Suprapubic skin (tissue), 4 donors: ENCODE data around the gene PARD3B. TPM values are rescaled to one million over a fixed set of nuclear protein-coding genes. Genes with fewer than 3 reads are reported as not detected.

Experiments
- DNase-seq, 2 donors: peaks; one replicate each; pipeline ENCODE4 v3.0.0-alpha.2; 2019; ENCODE audit warnings: low spot score in 2 of 2
- H3K27ac ChIP-seq: fragments of 200-600 bp; sonication (generic); one replicate; pipeline ENCODE4 v1.5.1; 2019
- H3K27me3 ChIP-seq: fragments of 200-600 bp; sonication (generic); one replicate; pipeline ENCODE4 v1.5.1; 2019
- H3K36me3 ChIP-seq: fragments of 200-600 bp; sonication (generic); one replicate; pipeline ENCODE4 v1.5.1; 2019
- H3K4me1 ChIP-seq: fragments of 200-600 bp; sonication (generic); one replicate; pipeline ENCODE4 v1.5.1; 2019
- H3K4me3 ChIP-seq: fragments of 200-600 bp; sonication (generic); one replicate; pipeline ENCODE4 v1.5.1; 2019; ENCODE audit warnings: mild to moderate bottlenecking
- H3K9me3 ChIP-seq: fragments of 200-600 bp; sonication (generic); one replicate; pipeline ENCODE4 v1.5.1; 2019
- EP300 ChIP-seq: sonication (generic); formaldehyde crosslinking; IDR thresholded peaks from one replicate; pipeline ENCODE4 v1.6.1; 2017; ENCODE audit warnings: antibody characterized with exemption
- POLR2A ChIP-seq, 2 donors: fragments of 450-650 bp; IDR thresholded peaks; one replicate each; pipeline ENCODE4 v1.6.1; 2017; ENCODE audit warnings: antibody characterized with exemption in 2 of 2, mild to moderate bottlenecking in 2 of 2, moderate library complexity in 2 of 2
- POLR2AphosphoS5 ChIP-seq, 3 donors: sonication (generic); formaldehyde crosslinking; IDR thresholded peaks; one replicate each; pipeline ENCODE4 v1.6.1; 2017; ENCODE audit warnings: antibody characterized with exemption in 3 of 3
- WGBS: methylation state at CpG from one replicate; pipeline ENCODE4 v1.1.5; 2018; 5-methylcytosine and 5-hydroxymethylcytosine counted together
- total RNA-seq, 4 donors: library from RNA; depleted of rRNA; stranded (reverse); fragments of >200 nt; gene quantifications; one replicate each; pipeline ENCODE4 v1.1.0, GENCODE V29; 2016
- TF ChIP-seq, protein P1 (sequence below), 2 donors: fragments of 200-600 bp in 1 of 2; fragments of 450-650 bp in 1 of 2; sonication (generic) in 1 of 2; IDR thresholded peaks; one replicate each; pipeline ENCODE4 v1.5.1; 2016 to 2019; ENCODE audit warnings: antibody characterized with exemption in 2 of 2, mild to moderate bottlenecking in 1 of 2, moderate library complexity in 1 of 2

Gene PARD3B
- total RNA-seq, 4 donors from 2014 or later, result 12.5 to 18.9 (median 15.5) TPM

DNA sequence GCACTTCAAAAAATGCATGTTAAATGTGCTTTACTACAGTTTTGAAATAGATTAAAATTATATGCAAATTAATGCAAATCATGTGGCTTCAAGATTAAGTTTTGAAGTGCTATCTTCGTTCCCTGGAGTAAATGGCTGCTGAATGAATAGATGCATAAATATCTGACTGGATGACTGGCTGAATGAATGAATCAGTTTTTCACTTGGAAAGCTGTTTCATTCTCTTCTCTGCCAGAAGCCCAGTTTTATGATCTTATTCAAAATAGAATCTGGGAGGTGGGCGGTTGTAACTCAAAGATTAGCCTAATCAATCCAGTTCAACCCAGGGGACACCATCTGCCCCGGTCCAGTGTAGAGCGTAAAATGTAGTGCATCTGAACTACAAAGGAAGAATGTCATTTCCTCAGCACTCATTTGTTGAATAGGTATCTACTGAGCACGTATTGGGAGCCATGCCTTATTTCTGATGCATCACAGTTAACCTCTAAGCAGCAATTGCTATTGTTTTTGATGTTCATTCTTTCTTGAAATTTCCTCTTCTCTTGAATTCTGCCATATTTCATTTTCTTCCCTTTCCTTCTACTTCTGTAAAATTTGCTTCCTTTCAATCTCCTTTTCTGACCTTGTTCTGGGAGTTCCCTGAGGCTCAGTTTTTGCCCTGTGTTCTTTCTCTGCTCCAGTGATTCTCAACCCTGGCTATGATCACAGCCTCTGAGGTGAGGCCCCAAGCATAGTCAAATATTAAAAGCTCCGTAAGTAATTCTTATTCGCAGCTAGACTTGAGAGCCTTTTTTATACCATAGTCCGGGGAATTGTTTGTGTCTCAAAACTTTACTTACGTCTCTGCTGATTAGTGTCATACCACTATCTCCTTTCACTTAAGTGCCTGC lies 282.7 kb downstream of the PARD3B start:
- no peak for DNase-seq
- H3K4me3 ChIP-seq, result no peak overlapping the region
- no peaks in the 10 kb centered on the region for H3K27me3 ChIP-seq
- no peak for TF ChIP-seq POLR2A (IDR thresholded peaks at IDR 0.05)
- TF ChIP-seq POLR2AphosphoS5 (IDR thresholded peaks at IDR 0.05), result no peak
- no peak for TF ChIP-seq EP300
- TF ChIP-seq, protein P1, sequence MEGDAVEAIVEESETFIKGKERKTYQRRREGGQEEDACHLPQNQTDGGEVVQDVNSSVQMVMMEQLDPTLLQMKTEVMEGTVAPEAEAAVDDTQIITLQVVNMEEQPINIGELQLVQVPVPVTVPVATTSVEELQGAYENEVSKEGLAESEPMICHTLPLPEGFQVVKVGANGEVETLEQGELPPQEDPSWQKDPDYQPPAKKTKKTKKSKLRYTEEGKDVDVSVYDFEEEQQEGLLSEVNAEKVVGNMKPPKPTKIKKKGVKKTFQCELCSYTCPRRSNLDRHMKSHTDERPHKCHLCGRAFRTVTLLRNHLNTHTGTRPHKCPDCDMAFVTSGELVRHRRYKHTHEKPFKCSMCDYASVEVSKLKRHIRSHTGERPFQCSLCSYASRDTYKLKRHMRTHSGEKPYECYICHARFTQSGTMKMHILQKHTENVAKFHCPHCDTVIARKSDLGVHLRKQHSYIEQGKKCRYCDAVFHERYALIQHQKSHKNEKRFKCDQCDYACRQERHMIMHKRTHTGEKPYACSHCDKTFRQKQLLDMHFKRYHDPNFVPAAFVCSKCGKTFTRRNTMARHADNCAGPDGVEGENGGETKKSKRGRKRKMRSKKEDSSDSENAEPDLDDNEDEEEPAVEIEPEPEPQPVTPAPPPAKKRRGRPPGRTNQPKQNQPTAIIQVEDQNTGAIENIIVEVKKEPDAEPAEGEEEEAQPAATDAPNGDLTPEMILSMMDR (IDR thresholded peaks at IDR 0.05), result no peak
- no peaks in the 10 kb centered on the region for H3K4me1 ChIP-seq
- H3K36me3 ChIP-seq, result no peaks in the 10 kb centered on the region
- no peaks in the 10 kb centered on the region for H3K9me3 ChIP-seq
- WGBS, result 87% methylated on average over 9 of the region's 9 CpGs
- H3K27ac ChIP-seq, result no peak overlapping the region

DNA sequence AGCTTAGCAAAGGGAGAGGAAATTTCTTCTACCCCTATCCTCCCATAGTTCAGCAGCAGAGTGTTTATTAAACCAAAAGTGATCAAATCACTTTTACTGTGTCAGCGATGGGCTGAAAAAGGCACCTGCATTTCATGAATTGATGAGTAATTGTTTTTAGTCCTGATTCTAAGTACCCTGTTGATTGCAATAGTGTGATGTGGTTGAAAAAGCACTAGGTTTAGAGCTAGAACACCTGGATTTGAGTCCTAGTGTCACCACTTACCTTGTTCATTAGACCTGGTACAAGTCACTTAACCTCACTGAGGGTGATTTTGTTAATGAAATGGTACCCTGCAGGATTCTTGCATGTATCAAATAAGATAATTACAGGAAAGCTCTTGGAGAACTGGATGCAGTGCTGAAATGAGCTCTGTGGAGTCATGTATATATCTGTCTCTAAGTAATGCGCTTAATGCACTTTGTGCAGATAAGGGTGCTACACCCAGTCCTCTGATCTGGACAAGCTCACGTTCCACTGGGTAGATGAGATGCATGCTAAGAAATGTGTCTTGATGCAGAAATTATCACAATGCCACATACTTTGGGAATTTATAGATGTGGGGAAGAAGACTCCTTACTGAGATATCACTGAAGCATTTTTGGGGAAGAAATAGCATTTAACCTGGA lies 289.6 kb downstream of the PARD3B start:
- DNase-seq, result no peak
- Histone ChIP-seq H3K4me3 (no peak overlapping the region), H3K27ac (no peak overlapping the region), H3K36me3 (no peaks in the 10 kb centered on the region), H3K4me1 (no peaks in the 10 kb centered on the region), H3K27me3 (no peaks in the 10 kb centered on the region), H3K9me3 (no peaks in the 10 kb centered on the region)
- TF ChIP-seq EP300 (no peak), POLR2AphosphoS5 (IDR thresholded peaks at IDR 0.05) (no peak), POLR2A (IDR thresholded peaks at IDR 0.05) (no peak)
- TF ChIP-seq, protein P1 (IDR thresholded peaks at IDR 0.05), result no peak
- 96% methylated on average over 3 of the region's 3 CpGs for WGBS

DNA sequence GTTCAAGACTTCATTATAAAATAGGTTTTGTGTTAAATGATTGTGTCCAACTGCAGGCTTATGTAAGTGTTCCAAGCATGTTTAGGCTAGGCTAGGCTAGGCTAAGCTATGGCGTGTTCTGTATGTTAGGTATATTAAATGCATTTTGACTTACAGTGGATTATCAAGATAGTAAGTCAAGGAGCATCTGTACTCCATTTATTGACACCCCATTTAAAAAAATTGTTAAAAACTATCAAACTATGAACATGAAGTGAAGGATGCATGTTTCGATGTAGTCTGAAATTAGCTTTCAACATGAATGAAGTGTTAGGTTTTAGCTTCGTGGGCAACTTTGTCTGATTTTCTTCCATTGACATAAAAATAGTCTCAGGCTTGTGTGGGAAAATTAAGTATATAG lies 290.5 kb downstream of the PARD3B start:
- 92% methylated on average over 3 of the region's 3 CpGs for WGBS
- no peaks in the 10 kb centered on the region for H3K27me3 ChIP-seq
- no peak for DNase-seq
- H3K4me3 ChIP-seq, result no peak overlapping the region
- TF ChIP-seq, protein P1 (IDR thresholded peaks at IDR 0.05), result no peak
- no peak for TF ChIP-seq POLR2A (IDR thresholded peaks at IDR 0.05)
- TF ChIP-seq EP300, result no peak
- no peak for TF ChIP-seq POLR2AphosphoS5 (IDR thresholded peaks at IDR 0.05)
- no peaks in the 10 kb centered on the region for H3K4me1 ChIP-seq
- no peaks in the 10 kb centered on the region for H3K36me3 ChIP-seq
- no peak overlapping the region for H3K27ac ChIP-seq
- no peaks in the 10 kb centered on the region for H3K9me3 ChIP-seq

GRCh38 chr2:204840504-204840903 lies 295.2 kb downstream of the PARD3B start:
- no peak for DNase-seq
- WGBS, result 92% methylated on average over 5 of the region's 5 CpGs
- peaks cover 15% of the 10 kb centered on the region for H3K4me1 ChIP-seq
- no peaks in the 10 kb centered on the region for H3K27me3 ChIP-seq
- TF ChIP-seq, protein P1 (IDR thresholded peaks at IDR 0.05), result no peak
- no peak for TF ChIP-seq EP300
- no peak for TF ChIP-seq POLR2A (IDR thresholded peaks at IDR 0.05)
- no peak for TF ChIP-seq POLR2AphosphoS5 (IDR thresholded peaks at IDR 0.05)
- no peaks in the 10 kb centered on the region for H3K36me3 ChIP-seq
- no peaks in the 10 kb centered on the region for H3K9me3 ChIP-seq
- H3K4me3 ChIP-seq, result no peak overlapping the region
- H3K27ac ChIP-seq, result no peak overlapping the region

DNA sequence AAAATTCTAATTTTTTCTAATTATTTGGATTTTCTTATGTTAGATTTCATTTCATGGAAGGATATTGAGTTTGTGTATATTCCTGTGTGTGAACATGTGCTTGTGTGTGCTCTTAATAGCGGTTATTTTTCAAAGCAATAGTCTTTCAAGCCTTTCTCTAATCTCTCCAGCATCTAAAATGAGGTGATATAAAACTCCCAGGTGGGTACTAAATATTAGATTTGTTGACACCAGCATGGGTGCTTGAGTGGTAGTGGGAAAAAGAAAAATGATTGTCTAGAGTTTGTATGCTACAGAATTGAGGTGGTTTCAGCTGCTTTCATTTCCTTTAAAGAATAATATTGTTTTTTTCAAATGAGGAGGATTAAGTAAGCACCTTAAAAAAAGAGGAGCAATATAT lies 296.8 kb downstream of the PARD3B start:
- Histone ChIP-seq H3K27ac (no peak overlapping the region), H3K4me1 (peaks cover 15% of the 10 kb centered on the region), H3K36me3 (no peaks in the 10 kb centered on the region), H3K27me3 (no peaks in the 10 kb centered on the region), H3K9me3 (no peaks in the 10 kb centered on the region), H3K4me3 (no peak overlapping the region)
- no peak for DNase-seq
- TF ChIP-seq POLR2A (IDR thresholded peaks at IDR 0.05), result no peak
- TF ChIP-seq, protein P1 (IDR thresholded peaks at IDR 0.05), result no peak
- TF ChIP-seq EP300, result no peak
- no peak for TF ChIP-seq POLR2AphosphoS5 (IDR thresholded peaks at IDR 0.05)
- 91% methylated on average over 1 of the region's 1 CpG for WGBS
